Motor neuron (in vitro differentiated cells): ENCODE measurements around the gene CRKL. TPM values are rescaled to one million over a fixed set of nuclear protein-coding genes. Genes with fewer than 3 reads are reported as not detected.

ENCODE experiments used
- ATAC-seq, 8 experiments: fragments of 200-7000 bp; cut with Tn5 transposase; replicated peaks in 6 of 8; 2 replicates each; pipeline ENCODE4 v1.8.0; 2021; ENCODE audit warnings: mild to moderate bottlenecking in 8 of 8, moderate library complexity in 8 of 8
- H3K27ac ChIP-seq, 2 donors: fragments of 250-450 bp; sonication (Bioruptor Pico); 2 replicates each; pipeline ENCODE4 v1.9.0; 2021; ENCODE audit warnings: antibody characterized with exemption in 2 of 2, mild to moderate bottlenecking in 2 of 2, moderate library complexity in 1 of 2
- H3K4me1 ChIP-seq, 2 donors: fragments of 250-450 bp; sonication (Bioruptor Pico); replicated peaks in 1 of 2; 2 replicates each; pipeline ENCODE4 v1.6.1; 2021; ENCODE audit warnings: antibody characterized with exemption in 2 of 2, mild to moderate bottlenecking in 2 of 2, moderate library complexity in 1 of 2
- H3K4me3 ChIP-seq, 5 donors: fragments of 250-450 bp; sonication (Bioruptor Pico); 2 replicates each; pipeline ENCODE4 v1.9.0; 2021; ENCODE audit warnings: antibody characterized with exemption in 5 of 5, mild to moderate bottlenecking in 5 of 5, moderate library complexity in 4 of 5
- WGBS, 10 experiments: fragments of 450-650 bp; shearing (Covaris generic); methylation state at CpG; one replicate each; pipeline ENCODE4 v1.0.0; 2022; 5-methylcytosine and 5-hydroxymethylcytosine counted together
- in situ Hi-C, 9 experiments: fragments of 400-800 bp; cut with MboI; loops; one replicate each; pipeline ENCODE4 v1.15.0; 2021; ENCODE audit warnings: low sequenced_read_pairs in 9 of 9, low pct_unique_long_range_greater_than_20kb in 2 of 9; ENCODE audit not compliant: unreplicated experiment in 9 of 9
- total RNA-seq, 8 experiments: library from RNA; unstranded; fragments of 300-600 nt; gene quantifications; 2 replicates each; pipeline versions ENCODE4 v1.2.3 to v1.2.4, GENCODE V29; 2022

CRKL gene
- total RNA-seq, 8 experiments from 2014 or later: 31.0 to 52.8 (median 39.3) TPM

DNA sequence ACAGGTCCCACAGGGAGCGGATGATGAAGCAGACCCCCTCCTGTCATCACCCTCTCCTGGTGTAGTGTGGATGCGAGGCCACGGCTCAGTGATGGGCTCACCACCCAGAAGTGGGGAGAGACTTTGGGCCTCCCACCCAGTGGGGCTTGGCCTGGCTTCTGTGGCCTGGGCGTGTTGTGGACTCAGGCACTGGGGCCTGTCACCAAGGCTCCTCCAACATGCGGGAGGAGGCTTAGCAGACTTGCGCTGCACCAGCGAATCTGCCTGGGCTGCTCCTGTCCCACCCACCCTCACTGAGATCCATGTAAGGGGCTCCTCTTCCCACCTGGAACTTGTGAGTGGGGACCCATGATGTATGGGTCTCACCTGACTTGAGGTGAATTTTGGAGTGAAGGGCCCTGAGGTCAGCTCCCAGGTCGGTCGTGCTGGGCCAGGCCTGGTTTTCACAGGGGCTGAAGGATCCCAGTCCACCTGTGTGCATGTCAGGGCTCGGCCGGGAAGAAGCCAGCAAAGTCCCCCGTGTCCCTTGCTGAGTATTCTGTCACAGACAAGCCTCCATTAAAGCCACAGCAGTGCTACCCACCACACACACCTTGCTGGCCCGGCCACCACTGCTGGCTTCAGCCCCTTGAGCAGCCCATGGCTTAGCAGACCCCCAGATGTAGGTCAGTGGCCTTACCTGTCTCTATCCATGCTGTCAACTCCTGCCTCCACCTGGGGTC, 80.5 kb downstream of the CRKL start:
- 80 to 100% (median 100%) methylated on average over 1 to 5 of the region's 13 CpGs; no CpG with 5 or more reads in 3 of the 10 experiments for whole genome bisulfite sequencing, 10 experiments
- no peak overlapping the region for H3K27ac ChIP-seq
- no peak for ATAC-seq
- no peak overlapping the region for H3K4me3 ChIP-seq
- peaks cover 11 to 13% of the 10 kb centered on the region in 2 donors for H3K4me1 ChIP-seq
- in situ Hi-C loops: no loop called here

GRCh38 chr22:20998411-20999336, 81.5 kb downstream of the CRKL start:
- in situ Hi-C loops: no loop called here
- H3K4me1 ChIP-seq: peaks cover 16 to 20% of the 10 kb centered on the region in 2 donors
- 40 to 100% (median 65%) methylated on average over 1 to 5 of the region's 7 CpGs; no CpG with 5 or more reads in 1 of the 10 experiments for WGBS, 10 experiments

GRCh38 chr22:20999350-21000206, 82.4 kb downstream of the CRKL start:
- ATAC-seq: no peak
- in situ Hi-C loops: loop anchor here in 2 of 9 experiments (25.0 kb wide), 2 partner anchors 87 to 113 kb away; partner anchors contain the start of gene CRKL (in 1 of the 2)
- 90 to 100% (median 97%) methylated on average over 2 to 8 of the region's 27 CpGs; no CpG with 5 or more reads in 6 of the 10 experiments for WGBS, 10 experiments
- Histone ChIP-seq H3K27ac (peak overlapping the region in 1 of 2 donors; percentile 100), H3K4me1 (peaks cover 17 to 23% of the 10 kb centered on the region in 2 donors), H3K4me3 (peak overlapping the region in 3 of 5 donors; percentile 81 to 93 (median 84))

More at GRCh38 chr22:20998411-20999336, 81.5 kb downstream of the CRKL start:
- Histone ChIP-seq H3K4me3 (no peak overlapping the region), H3K27ac (no peak overlapping the region)
- ATAC-seq: no peak

DNA sequence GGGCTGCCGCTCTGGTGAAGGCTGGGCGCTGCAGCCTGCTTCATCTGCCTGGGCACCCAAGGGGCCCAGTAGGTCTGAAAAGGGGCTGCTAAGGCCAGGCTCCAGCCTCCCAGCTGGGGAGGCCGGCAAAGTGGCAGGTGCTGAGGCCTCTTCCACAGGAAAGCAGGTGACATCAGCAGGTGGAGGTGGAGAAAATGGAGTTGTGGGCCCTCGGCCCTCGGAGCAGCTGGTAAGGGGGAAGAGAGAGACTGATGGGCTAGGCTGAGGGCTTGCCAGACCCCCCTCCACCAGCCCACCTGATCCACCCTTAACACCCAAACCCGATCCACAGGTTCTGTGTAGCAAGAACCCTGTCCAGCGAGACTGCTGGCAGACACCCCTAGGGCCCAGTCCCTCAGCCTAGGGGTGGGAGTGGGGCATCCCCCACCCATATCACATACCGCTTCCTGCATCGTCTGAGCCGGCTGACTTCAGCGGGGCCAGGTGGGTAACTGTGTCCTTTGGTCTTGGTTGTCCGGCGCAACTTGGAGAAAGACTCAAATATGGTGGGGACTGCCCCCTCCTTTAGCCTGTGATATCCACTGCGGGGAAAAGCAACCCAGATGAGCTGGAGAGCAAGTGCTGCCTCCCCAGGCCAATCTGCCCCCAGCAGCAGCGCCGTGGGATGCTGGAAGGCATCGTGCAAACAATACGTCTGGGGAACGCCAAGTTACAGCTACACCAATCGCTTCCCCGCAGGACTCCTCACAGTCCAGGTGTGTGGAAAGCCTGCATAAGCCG, 83.2 kb downstream of the CRKL start:
- H3K4me3 ChIP-seq: peak overlapping the region; percentile 67 to 93 (median 84)
- no peak for ATAC-seq
- H3K27ac ChIP-seq: peak overlapping the region; percentile 98 to 100
- in situ Hi-C loops: loop anchor here in 2 of 9 experiments (25.0 kb wide), 2 partner anchors 88 to 112 kb away; partner anchors contain the start of gene CRKL (in 1 of the 2)
- WGBS, 10 experiments: 20 to 55% (median 40%) methylated on average over 2 to 8 of the region's 22 CpGs; no CpG with 5 or more reads in 5 of the 10 experiments
- peaks cover 17 to 23% of the 10 kb centered on the region in 2 donors for H3K4me1 ChIP-seq

DNA sequence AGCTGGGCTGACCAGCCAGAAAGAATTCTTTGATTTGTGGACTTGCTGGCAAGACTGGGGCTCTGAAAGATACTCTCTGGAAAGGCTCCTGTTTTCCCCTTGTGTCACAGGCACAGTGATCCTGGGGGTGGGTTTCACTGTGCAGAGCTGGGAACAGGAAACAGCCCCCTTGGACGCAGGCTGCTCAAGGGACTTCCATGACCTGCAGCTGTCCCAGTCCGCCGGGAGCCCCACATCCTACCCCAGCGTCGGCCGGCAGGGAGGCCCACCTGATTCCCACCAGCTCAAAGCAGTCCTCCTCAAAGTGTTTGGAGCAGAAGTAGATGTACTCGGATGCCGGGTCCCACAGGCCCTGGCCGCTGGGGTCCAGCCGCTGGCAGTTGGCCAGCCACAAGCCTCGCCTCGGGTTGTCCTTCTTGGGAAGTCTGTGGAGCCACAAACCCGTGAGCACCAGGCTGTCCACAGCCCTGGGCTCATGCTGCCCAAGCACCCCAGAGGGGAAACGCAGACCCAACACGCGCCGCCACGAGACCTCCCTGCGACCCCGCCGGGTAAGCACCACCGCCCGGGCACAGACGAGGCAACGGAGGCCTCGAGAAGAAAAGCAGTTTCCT, 83.9 kb downstream of the CRKL start:
- WGBS, 10 experiments: 0 to 14% (median 0%) methylated on average over 2 to 19 of the region's 26 CpGs; no CpG with 5 or more reads in 4 of the 10 experiments
- H3K4me3 ChIP-seq: peak overlapping the region; percentile 67 to 93 (median 84)
- H3K27ac ChIP-seq: peak overlapping the region; percentile 98 to 100
- in situ Hi-C loops: loop anchor here in 2 of 9 experiments (25.0 kb wide), 2 partner anchors 89 to 111 kb away; partner anchors contain the start of gene CRKL (in 1 of the 2)
- peaks cover 17 to 23% of the 10 kb centered on the region in 2 donors for H3K4me1 ChIP-seq
- peak in 1 of 8 experiments; percentile 0 for ATAC-seq

GRCh38 chr22:21001601-21002325, 84.6 kb downstream of the CRKL start, which contains the start of gene THAP7:
Gene THAP7 (minus strand): TSS chr22:21002118. CDS start chr22:21001911, 207 bp downstream.
- H3K4me3 ChIP-seq: peak within 1 kb of the TSS; percentile 67 to 93 (median 84)
- H3K4me1 ChIP-seq: peaks cover 17 to 23% of the 10 kb centered on the region in 2 donors
- 0 to 5% (median 0%) methylated on average over 4 to 38 of the region's 83 CpGs; no CpG with 5 or more reads in 4 of the 10 experiments for WGBS, 10 experiments
- ATAC-seq: peak; percentile 82 to 93 (median 90)
- H3K27ac ChIP-seq: peak within 1 kb of the TSS; percentile 98 to 100
- in situ Hi-C loops: loop anchor here in 2 of 9 experiments (25.0 kb wide), 2 partner anchors 89 to 111 kb away; partner anchors contain the start of gene CRKL (in 1 of the 2)

Other genes starting within 250 kb of the CRKL start
- 1 to 10 TPM in 2 of 8 experiments, under 1 TPM in 6; 0.17 to 1.8 (median 0.66) TPM for gene SERPIND1, start 143.3 kb upstream of the CRKL start, total RNA-seq
- gene PI4KA, start 58.6 kb upstream of the CRKL start, total RNA-seq: 10 to 100 TPM; 22.4 to 76.9 (median 36.2) TPM
- 10 to 100 TPM in 7 of 8 experiments, 1 to 10 TPM in 1; 6.7 to 26.5 (median 14.9) TPM for gene SNAP29, start 58.4 kb upstream of the CRKL start, total RNA-seq
- 1 to 10 TPM in 1 of 8 experiments, under 1 TPM in 7; 0.21 to 1.9 (median 0.72) TPM for gene AIFM3, start 49.8 kb downstream of the CRKL start, total RNA-seq
- 10 to 100 TPM; 19.0 to 47.1 (median 26.0) TPM for gene LZTR1, start 64.9 kb downstream of the CRKL start, total RNA-seq
- 10 to 100 TPM; 21.4 to 33.0 (median 29.4) TPM for gene THAP7, start 84.7 kb downstream of the CRKL start, total RNA-seq
- gene P2RX6, start 97.8 kb downstream of the CRKL start, total RNA-seq: 1 to 10 TPM in 5 of 8 experiments, under 1 TPM in 3; 0.54 to 7.7 (median 1.1) TPM
- gene SLC7A4, start 115.2 kb downstream of the CRKL start, total RNA-seq: 1 to 10 TPM in 2 of 8 experiments, under 1 TPM in 6; 0.15 to 1.5 (median 0.42) TPM
- gene LRRC74B, start 128.5 kb downstream of the CRKL start, total RNA-seq: 1 to 10 TPM in 3 of 8 experiments, under 1 TPM in 5; 0.13 to 3.0 (median 0.45) TPM